ENCODE data around the gene ZNF862.

The ZNF862 gene

GRCh38 chr7:149878523-149878921 lies 40.3 kb downstream of the ZNF862 start:
- no peak for TF ChIP-seq CTCF (IDR thresholded peaks at IDR 0.05; ENCODE audit: insufficient read depth, low read length, missing control alignments)
- no peak for DNase-seq (ENCODE audit: low read depth, low spot score)
- ChIA-PET POLR2A (no interaction called here), CTCF (no interaction called here)
- no peak overlapping the region for H3K4me3 ChIP-seq (ENCODE audit: low read depth, low read length)

- no peak overlapping the region for H3K4me3 ChIP-seq (ENCODE audit: low read depth, low read length)
- no peak for DNase-seq (ENCODE audit: low read depth, low spot score)
- no peak for TF ChIP-seq CTCF (IDR thresholded peaks at IDR 0.05; ENCODE audit: insufficient read depth, low read length, missing control alignments)
- CTCF ChIA-PET, result no interaction called here
- POLR2A ChIA-PET, result no interaction called here
These were observed 41.1 kb downstream of the ZNF862 start for GRCh38 chr7:149879271-149879743.

- H3K4me3 ChIP-seq (ENCODE audit: low read depth, low read length), result no peak overlapping the region
- CTCF ChIA-PET, result interaction anchor here (1.5 kb wide), 1 partner anchor 73 kb away, joined by 4 read pairs; no protein-coding TSS in a partner anchor
- no peak for TF ChIP-seq CTCF (IDR thresholded peaks at IDR 0.05; ENCODE audit: insufficient read depth, low read length, missing control alignments)
- POLR2A ChIA-PET, result no interaction called here
- DNase-seq (ENCODE audit: low read depth, low spot score), result no peak
These were observed 41.8 kb downstream of the ZNF862 start for GRCh38 chr7:149879766-149880637.

GRCh38 chr7:149880638-149881311 lies 42.6 kb downstream of the ZNF862 start:
- H3K4me3 ChIP-seq (ENCODE audit: low read depth, low read length), result no peak overlapping the region
- no peak for DNase-seq (ENCODE audit: low read depth, low spot score)
- TF ChIP-seq CTCF (IDR thresholded peaks at IDR 0.05; ENCODE audit: insufficient read depth, low read length, missing control alignments), result no peak
- ChIA-PET CTCF (interaction anchor here (1.5 kb wide), 1 partner anchor 74 kb away, joined by 4 read pairs; no protein-coding TSS in a partner anchor), POLR2A (no interaction called here)

GRCh38 chr7:149881328-149882247 lies 43.4 kb downstream of the ZNF862 start:
- ChIA-PET POLR2A (no interaction called here), CTCF (interaction anchor here (1.5 to 2.7 kb wide), 2 partner anchors 7 to 75 kb away, joined by 4 to 15 read pairs; partner anchors contain the start of gene ATP6V0E2)
- DNase-seq (ENCODE audit: low read depth, low spot score), result no peak
- H3K4me3 ChIP-seq (ENCODE audit: low read depth, low read length), result no peak overlapping the region
- no peak for TF ChIP-seq CTCF (IDR thresholded peaks at IDR 0.05; ENCODE audit: insufficient read depth, low read length, missing control alignments)

All from AG04449 (cell line).